Measurements from ENCODE around the gene SEMA3G. TPM values are rescaled to one million over a fixed set of nuclear protein-coding genes. Genes with fewer than 3 reads are reported as not detected.

Gene SEMA3G
- total RNA-seq, 1 donor from 2014 or later: not detected

DNA sequence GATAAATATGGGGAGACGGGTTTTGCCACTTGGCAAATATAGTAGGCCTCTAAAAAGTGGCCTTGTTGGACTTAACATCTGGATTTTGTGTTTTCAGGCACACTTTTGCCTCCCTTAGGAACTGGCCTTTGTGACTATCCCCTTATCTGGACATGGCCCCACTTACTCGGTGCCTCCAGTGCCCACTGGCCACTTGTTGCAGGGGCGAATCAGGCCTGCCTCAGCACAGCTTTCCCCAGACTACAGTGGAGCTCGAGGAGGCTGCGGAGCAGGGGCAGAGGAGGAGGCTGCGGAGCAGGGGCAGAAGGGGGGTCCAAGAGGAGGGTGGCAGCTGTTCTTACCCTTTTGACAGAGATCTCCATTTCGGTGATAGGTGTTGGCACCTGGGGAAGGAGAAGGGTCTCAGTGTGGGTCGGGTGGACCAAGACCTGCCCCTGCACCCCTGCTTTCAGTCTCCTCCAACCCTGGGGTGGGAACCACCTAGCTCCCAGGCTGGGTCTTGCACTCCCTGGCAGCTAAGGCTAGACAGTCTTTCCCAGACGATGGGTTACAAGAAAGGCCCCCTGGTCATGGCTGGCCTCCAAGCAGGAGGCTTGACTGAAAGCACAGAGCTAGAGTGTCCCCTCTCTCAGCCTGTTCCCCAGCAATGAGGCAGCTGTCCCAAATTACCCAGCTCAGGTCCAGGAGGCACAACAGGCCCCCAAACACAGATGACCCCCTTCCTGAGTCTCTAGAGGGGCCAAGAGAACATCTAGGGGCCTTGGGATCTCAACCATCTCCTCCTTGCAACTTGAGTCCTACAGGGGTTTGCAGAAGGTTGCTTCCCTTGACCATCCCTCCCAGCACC, 6.1 kb downstream of the SEMA3G start:
- no peak overlapping the region for H3K27ac Mint-ChIP-seq
- ATAC-seq (ENCODE audit: low read depth) (no peak), DNase-seq (no peak)
- H3K9me3 Mint-ChIP-seq: no peaks in the 10 kb centered on the region
- CTCF ChIA-PET: no interaction called here
- H3K27me3 Mint-ChIP-seq: peaks cover 3% of the 10 kb centered on the region
- H3K4me3 Mint-ChIP-seq: no peak overlapping the region
- TF ChIP-seq, protein P1, sequence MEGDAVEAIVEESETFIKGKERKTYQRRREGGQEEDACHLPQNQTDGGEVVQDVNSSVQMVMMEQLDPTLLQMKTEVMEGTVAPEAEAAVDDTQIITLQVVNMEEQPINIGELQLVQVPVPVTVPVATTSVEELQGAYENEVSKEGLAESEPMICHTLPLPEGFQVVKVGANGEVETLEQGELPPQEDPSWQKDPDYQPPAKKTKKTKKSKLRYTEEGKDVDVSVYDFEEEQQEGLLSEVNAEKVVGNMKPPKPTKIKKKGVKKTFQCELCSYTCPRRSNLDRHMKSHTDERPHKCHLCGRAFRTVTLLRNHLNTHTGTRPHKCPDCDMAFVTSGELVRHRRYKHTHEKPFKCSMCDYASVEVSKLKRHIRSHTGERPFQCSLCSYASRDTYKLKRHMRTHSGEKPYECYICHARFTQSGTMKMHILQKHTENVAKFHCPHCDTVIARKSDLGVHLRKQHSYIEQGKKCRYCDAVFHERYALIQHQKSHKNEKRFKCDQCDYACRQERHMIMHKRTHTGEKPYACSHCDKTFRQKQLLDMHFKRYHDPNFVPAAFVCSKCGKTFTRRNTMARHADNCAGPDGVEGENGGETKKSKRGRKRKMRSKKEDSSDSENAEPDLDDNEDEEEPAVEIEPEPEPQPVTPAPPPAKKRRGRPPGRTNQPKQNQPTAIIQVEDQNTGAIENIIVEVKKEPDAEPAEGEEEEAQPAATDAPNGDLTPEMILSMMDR (IDR thresholded peaks at IDR 0.05): no peak
- no peaks in the 10 kb centered on the region for H3K4me1 Mint-ChIP-seq
- POLR2A ChIA-PET: no interaction called here
- H3K36me3 Mint-ChIP-seq (ENCODE audit: low read depth): no peaks in the 10 kb centered on the region
- intact Hi-C loops (cut with micrococcal nuclease): no loop called here

DNA sequence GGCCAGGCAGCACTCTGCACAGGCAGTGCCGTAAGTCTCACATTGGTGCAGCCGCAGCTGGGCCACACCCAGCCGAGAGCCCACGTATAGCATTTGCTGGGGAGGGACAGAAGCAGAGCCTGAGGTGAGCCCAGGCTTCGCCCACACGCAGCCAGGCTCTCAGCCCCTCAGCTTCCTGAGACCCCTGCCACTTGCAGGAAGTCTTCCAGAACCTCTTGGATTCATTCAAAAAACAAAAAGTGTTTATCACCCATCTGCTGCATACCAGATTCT, 6.9 kb downstream of the SEMA3G start:
- intact Hi-C loops (cut with micrococcal nuclease): no loop called here
- no peak overlapping the region for H3K27ac Mint-ChIP-seq
- no peak overlapping the region for H3K4me3 Mint-ChIP-seq
- TF ChIP-seq, protein P1 (IDR thresholded peaks at IDR 0.05): no peak
- H3K4me1 Mint-ChIP-seq: peaks cover 2% of the 10 kb centered on the region
- ChIA-PET CTCF (no interaction called here), POLR2A (no interaction called here)
- no peaks in the 10 kb centered on the region for H3K9me3 Mint-ChIP-seq
- H3K36me3 Mint-ChIP-seq (ENCODE audit: low read depth): no peaks in the 10 kb centered on the region
- ATAC-seq (ENCODE audit: low read depth) (no peak), DNase-seq (no peak)
- peaks cover 3% of the 10 kb centered on the region for H3K27me3 Mint-ChIP-seq

DNA sequence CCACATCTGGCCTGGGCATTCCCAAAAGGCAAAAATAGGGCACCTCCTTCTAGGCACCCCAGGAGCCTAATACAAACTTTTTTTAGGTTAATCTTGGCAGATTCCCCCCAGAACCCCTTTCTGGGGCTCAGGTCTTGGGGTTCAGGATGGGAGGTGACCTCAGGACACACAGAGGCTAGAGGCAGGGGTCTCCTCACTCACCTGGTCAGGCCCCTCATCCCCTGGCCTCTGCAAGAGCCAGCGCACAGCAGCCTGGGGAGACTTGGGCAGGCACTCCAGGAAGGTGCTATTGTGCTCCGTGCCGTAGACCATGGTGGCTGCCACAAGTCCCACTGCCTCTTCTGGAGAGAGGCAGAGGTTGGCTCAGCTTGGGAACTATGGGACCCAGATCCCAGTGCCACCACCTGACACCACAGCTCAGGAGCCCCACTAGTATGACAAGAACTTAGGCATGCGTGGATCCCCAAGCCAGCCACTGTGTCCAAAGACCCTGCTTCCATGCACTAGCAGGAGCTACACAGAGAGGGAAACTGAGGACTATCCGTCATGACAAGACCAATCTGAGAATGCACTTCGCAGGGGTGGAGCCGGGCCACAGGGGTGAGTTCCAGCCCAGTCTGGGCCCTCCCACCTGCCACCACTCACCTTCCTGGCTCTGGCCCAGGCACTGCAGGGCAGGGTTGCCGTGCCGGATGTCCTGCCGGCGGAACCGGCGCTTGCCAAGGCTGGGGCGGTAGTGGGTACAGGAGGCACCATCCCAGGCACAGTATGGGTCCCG, 7.4 kb downstream of the SEMA3G start:
- Mint-ChIP-seq H3K36me3 (ENCODE audit: low read depth) (no peaks in the 10 kb centered on the region), H3K9me3 (no peaks in the 10 kb centered on the region), H3K4me1 (peaks cover 4% of the 10 kb centered on the region), H3K27ac (no peak overlapping the region), H3K4me3 (no peak overlapping the region), H3K27me3 (peaks cover 1% of the 10 kb centered on the region)
- TF ChIP-seq, protein P1 (IDR thresholded peaks at IDR 0.05): no peak
- ATAC-seq (ENCODE audit: low read depth) (no peak), DNase-seq (no peak)
- intact Hi-C loops (cut with micrococcal nuclease): no loop called here
- ChIA-PET POLR2A (no interaction called here), CTCF (interaction anchor here (0.6 kb wide), 1 partner anchor 9 kb away, joined by 3 read pairs; no protein-coding TSS in a partner anchor)

DNA sequence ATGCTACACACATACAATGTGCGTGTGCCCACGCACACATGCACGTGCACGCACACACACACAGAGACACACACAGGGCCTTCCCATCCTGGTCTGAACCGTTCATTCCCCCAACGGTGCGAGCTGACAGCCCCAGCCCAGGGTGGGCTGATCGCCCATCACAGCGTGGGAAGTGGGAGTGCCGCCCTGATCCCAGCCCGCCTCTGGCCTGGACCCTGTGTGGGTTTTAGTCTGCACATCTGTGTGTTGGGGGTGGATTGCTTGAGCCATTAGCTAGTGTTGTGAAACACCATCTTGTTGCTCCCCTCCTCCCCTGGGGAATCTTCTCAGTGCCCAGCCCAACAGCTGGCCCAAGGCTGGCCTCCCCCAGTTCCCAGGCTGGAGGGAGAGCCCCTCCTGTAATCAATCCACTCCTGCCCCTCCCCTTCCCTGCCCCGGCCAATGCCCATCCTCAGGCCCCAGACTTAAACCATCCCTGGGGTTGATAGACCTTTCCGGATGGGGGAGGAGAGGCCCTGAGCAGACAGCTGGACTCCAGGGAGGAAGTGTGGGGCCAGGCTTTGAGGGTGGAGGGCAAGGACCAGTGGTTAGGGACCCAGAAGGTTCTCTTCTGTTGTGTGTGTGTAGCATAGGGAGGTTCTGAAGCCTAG, 8.3 kb downstream of the SEMA3G start:
- CTCF ChIA-PET: no interaction called here

More for the DNA sequence above, 8.3 kb downstream of the SEMA3G start:
- Mint-ChIP-seq H3K9me3 (no peaks in the 10 kb centered on the region), H3K27me3 (no peaks in the 10 kb centered on the region), H3K36me3 (ENCODE audit: low read depth) (no peaks in the 10 kb centered on the region), H3K27ac (no peak overlapping the region), H3K4me1 (peaks cover 4% of the 10 kb centered on the region), H3K4me3 (no peak overlapping the region)
- DNase-seq (no peak), ATAC-seq (ENCODE audit: low read depth) (no peak)
- TF ChIP-seq, protein P1 (IDR thresholded peaks at IDR 0.05): no peak
- intact Hi-C loops (cut with micrococcal nuclease): no loop called here
- POLR2A ChIA-PET: no interaction called here

Data from activated B cell treated with CpG ODN at 0.5 μM for 24 hours (primary cell).